ENCODE results near the gene TMEM168.
"Not testable (repeated sequence)": the region's sequence is repeated elsewhere in the genome, so short reads cannot be mapped to it uniquely, and the experiment has no call there.

TMEM168 gene

DNA sequence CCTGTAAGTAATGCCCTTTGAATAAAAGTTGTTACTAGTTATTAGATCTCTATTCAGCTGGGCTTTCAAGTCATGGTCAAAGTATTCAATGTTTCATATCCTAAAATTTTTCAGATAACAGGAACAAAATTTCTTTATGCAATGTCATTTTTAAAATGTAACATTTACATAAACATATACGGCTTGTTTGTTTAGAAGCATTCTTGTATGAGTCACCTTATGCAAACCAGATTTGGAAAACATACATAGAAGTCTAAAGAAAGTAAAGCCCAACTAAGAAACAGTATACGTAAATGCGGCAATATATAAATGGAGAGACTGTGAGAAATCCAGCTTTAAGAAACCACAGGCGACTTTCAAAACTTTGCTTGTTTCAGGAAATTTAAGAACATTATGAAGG lies 10.5 kb downstream of the TMEM168 start:
- DNase-seq (ENCODE audit: low read depth), result no peak

DNA sequence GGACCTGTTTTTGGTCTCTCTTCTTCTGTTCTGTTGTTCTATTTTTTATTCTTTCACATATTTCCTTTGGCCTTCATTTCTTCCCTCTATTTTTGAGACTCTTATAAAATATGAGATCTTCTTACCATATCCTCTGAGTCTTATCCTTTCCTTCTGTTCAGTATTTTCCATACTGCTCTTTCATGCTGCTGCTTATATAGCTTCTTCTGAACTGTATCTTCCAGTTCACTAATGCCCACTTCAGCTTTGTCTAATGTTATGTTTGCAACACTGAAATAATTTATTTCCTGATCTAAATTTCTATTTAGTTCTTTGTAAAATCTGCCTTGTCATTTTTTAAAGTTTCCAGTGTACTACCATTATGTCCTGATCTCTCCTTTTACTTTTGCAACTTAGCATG lies 12.8 kb downstream of the TMEM168 start:
- DNase-seq (ENCODE audit: low read depth), result no peak

DNA sequence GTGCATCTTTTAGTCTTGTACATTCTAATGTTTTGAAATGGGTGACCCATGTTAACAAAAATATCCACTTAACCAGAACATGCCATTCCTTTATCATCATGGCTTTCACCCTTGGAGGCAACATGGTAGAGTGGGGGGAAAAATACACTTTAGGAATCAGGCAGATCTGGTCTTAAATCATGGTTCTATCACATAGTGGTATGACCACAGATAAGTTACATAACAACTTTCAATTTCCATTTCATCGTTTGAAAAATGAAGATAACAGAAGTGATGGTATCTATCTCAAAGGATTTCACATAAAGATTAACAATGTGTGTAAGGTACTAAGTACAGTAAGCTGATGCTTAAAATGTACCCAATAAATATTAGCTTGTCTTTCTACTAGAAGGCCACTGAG lies 19.0 kb downstream of the TMEM168 start:
- DNase-seq (ENCODE audit: low read depth), result no peak

DNA sequence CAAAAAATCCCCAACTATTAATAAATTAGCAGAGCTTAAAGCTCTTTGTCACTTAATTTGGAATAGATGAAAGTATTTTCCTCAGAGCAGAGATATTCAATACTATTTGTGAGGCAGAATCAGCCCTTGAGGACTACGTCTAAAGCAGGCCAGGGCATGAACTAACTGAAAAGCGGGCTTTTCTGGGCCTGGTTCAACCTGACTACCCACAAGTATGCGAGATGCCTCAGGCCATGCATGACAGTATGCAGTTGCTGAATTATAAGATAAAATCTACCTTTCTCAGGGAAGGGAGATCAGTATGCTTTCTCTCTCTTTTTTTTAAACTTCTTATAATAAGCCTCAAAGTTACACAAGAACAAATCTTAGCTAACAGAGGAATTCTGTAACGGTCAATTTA lies 20.1 kb downstream of the TMEM168 start:
- DNase-seq (ENCODE audit: low read depth), result no peak

DNA sequence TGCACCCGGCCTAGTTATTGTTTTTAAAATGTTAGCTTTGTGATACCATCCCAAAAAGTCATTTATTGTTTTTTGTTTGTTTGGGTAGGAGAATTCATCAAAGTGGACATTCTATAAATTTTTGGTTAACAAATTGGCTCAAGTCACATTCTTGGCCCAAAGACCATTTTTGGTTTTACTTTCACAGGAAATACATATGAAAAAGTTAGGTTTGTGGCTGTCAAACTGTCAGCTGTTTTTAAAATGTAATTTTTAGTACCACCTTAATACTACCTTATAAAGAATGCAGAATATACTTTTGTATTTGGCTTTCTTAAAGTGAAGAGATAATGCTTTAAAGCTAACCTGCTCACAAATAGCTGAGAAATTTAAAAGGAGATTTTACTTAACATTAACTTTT lies 25.1 kb downstream of the TMEM168 start:
- DNase-seq (ENCODE audit: low read depth), result no peak

DNA sequence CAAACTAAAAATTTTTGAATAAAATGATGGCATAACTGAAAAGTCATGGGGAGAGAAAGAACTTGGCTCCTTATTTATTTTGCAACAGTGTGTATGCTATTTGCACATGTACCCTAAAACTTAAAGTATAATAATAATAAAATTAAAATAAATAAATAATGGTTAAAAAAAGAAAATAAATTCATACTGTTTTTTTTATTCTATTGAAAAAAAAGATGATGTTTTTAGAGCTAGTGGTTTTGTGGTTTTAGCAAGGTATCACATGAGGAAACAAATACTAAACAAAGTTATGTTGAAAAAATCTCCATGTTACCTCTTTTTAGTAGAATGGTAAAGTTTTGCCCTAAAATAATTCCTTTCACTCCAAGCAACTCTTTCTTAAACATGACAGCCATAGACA lies 26.2 kb downstream of the TMEM168 start:
- DNase-seq (ENCODE audit: low read depth), result no peak

DNA sequence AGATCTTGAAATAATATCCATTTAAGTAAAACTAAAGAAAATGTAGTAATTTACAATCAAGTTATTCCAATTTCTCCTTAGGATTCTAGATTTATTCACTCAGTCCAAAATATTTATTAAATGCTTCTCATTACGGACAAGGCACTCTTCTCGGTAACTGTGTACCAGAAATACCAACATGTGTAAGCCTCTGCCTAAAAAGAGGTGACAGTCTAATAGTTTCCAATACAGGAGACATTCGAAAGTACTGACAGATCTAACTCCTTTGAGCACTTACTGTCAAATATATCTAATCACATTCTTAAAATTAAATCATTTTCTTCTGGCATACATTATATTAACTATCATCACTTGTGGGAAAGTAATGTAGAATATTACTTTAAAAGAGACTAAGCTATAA lies 26.9 kb downstream of the TMEM168 start:
- no peak for DNase-seq (ENCODE audit: low read depth)

DNA sequence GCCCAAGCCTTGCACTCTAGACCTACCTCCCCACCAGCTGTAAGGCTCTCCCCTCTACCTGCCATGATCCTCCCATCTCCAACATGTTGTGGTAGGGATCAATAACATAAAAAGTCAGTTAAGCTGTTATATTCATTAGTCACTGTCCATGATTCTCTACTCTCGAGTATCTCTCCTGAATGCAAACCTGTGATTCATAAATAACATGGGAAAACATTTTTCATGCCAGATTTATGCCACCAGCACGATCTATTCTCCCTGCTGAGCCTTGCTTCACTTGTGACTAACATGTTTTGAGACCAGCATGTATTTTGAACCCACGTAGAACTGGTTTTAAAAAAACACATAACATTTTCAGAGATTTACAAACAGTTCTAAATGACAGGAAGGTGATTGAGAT lies 30.3 kb downstream of the TMEM168 start:
- DNase-seq (ENCODE audit: low read depth), result no peak

DNA sequence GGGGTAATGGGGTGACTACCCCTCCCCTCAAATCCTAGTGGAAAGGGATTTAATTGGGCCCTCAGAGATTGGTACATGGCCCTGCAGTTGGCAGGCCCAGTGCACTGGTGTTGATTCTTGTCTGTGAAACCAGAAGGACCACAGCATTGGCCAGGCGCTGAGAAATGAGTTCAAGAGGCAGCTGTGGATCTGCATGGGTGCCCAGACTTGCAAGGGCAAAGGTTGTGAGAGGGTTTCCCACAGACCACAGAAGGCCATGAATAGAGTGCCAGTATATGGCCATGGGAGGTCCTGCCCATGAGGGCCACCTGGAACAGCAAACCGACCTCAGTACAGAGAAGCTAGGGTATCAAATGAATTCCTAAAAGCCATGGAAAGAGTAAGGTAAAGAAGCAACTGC lies 32.9 kb downstream of the TMEM168 start:
- DNase-seq (ENCODE audit: low read depth), result no peak

DNA sequence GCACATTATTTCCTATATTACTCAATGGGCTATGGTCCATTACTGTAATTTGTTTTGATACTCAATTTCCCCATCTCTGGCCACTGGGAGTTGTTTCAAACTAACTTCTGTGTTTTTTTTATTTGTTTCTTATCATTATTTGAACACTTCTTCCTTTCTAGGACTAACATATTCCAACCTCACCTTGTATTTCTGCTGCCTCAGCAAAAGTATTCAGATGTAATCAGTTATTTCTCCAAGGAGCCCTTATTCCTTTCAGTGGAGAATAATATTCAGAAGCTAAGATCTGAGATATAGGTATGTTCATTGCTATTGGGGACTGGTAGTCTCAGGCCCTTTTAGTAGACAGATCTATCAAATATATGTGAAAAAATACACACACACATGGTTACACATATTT lies 36.9 kb downstream of the TMEM168 start:
- DNase-seq (ENCODE audit: low read depth), result no peak

DNA sequence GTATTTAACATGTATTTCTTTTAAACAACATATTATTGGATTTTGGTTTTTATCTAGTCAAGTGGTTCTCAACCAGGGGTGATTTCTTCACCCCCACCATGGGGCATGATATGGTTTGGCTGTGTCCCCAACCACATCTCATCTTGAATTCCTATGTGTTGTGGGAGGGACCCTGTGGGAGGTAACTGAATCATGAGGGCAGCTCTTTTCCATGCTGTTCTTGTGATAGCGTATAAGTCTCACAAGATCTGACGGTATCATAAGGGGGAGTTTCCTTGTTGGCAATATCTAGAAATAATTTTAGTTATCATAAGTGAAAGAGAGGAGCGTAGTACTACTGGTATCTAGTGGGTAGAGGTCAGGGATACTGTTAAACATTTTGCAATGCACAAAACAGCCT lies 37.6 kb downstream of the TMEM168 start:
- no peak for DNase-seq (ENCODE audit: low read depth)

DNA sequence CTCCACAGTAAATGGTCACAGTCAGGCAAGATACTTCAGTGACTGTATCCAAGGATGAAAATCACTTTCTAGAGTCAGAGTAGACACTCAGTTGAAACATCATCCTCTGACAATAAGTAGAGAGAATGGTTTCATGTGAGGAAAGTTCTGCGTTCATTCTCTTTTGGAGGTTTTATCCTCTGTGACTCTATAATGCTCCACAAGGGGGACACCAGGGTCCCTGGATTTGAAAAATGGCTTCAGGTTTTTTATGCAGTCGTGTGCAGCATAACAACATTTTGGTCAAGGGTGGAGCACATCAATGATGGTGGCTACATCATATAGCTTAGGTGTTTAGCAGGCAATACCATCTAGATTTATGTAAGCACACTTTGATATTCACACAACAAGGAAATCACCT lies 40.4 kb downstream of the TMEM168 start:
- DNase-seq (ENCODE audit: low read depth), result no peak

DNA sequence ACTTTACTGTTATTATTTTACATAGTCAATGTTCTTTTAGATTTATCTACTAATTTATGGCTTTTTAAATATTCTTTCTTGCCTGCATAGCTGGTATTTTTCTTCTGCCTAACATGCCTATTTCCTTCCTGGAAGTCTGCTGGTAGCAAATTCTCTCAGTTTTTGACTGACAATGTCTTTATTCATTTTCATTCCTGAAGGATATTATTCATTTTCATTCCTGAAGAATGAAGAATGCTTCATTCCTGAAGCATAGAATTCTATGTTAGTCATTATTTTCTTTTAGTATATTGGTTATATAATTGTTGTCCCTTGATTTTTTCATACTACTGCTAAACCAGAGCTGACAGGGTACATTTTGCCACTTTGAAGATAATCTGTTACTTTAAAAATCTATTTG lies 41.8 kb downstream of the TMEM168 start:
- DNase-seq (ENCODE audit: low read depth), result no peak

DNA sequence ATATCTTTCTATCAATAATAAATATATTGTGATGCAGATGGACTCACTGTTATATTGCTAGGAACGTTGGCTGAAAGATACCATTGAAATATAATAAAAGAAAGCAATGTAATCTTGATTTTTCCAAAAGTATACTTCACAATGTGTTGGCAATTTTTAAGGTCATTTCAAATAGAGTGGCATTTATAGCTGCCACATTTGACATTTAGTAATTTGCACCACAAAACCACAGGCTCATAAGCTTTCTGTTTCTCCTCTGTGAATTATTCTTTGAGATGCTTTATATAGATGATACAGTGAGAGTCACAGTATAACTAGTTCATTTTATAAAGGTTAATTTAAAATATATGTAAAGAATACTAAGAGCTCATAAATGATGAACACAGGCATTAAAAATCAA lies 44.6 kb downstream of the TMEM168 start:
- DNase-seq (ENCODE audit: low read depth), result no peak

DNA sequence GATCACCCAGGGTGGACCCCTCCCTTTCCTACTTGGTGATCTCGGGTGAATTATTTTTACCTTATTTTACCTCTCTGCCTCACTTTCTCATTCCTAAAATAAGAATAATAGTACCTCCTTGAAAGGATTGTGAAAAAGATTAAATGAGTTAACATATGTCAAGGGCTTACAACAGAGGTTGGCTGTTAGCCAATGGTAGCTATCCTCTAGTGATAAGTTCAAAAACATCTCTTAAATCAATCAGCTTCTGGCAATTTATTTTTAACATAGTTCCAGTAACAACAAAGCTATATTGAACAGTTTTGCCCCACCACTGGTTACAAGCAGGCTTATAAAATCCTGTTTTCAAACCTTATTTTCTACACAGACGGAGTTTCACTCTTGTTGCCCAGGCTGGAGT lies 45.4 kb downstream of the TMEM168 start:
- DNase-seq (ENCODE audit: low read depth), result no peak

DNA sequence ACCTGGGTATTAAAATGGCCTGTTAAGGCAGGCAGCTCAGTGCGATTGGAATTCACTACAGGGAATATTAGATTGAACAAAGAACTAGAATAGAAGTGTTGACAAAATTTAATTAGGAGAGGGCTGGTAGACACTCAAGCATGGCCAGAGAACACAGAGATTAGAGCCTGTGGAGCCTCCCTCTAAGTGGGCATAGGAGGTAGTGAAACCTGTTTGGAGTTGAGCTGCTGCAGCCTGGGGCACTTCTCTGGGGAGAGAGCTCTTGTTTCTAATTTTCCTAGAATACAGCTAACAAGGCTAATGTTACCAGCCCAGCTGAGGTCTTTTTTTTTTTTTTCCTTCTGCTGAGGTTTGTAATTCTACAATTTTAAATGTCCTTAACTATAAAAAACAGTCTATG lies 46.4 kb downstream of the TMEM168 start:
- DNase-seq (ENCODE audit: low read depth), result no peak

DNA sequence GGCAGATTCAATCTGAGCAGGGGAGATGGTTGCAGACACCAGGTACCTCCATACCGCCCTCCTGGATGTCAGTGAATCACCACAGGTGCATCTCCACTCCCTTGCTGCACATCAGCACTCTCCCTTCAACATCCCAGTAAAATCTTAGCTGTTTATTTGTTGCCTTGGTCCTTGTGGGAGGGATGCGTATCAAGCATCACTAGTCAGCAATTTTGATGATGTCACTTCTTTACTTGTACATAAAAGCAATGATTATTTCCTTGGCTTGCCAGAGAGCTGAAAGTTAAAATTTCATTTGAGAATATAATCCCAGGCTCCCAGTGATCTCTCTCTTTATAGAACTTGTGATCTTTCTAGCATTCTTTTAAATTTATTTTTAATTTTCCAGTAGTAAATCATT lies 49.5 kb downstream of the TMEM168 start:
- DNase-seq (ENCODE audit: low read depth), result no peak

DNA sequence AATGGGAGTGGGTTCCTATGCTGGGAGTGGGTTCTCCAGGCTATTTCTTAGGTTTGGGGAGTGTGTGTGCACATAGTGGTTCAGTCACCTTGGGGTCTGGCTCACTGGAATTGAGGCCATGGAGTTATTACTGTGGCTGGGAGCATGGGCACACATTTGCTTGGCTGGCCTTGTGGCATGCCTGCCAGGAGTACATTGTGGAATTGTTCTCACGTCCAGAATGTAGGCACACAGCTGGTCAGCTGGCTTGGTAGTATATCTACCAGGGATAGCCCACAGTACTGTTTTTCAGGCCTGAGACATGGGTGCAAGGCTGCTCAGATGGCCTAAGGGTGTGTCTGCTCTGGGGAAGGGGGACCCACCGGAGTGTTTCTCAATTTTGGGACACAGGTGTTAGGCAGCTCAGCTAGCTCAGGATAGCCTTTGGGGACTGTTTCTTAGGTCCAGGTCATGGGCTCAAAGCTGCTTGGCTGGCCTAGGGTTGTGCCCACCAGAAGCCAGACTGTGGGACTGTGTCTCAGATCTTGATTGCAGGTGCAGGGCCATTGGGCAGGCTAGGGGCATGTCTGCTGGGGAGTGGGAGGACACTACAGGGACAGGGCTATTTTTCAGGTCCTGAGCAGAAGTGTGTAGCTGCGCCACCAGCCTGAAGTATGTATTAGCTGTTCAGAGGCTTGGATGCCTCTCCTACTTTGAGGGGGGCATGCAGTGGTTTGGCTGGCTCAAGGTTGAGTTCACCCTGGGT lies 50.6 kb downstream of the TMEM168 start:
- no peak for DNase-seq (ENCODE audit: low read depth)

DNA sequence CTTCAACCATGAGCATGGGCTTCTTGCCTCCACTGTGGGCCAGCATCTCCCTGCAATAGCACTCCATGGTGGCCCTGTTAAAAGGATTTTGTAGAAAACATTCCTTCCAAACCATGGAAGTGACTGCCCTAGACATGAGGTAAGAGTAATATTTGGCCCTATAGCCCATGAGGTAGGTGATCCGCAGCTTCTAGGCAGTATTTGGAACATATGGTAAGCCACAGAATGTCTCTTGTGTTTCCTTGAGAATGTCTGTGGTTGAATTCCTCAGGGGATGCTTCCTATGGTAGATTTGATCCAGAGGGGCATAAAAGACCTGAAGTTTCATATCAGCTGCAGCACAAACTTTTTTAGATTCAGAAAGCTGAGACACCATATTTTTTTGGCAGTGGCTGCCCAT lies 54.9 kb downstream of the TMEM168 start:
- no peak for DNase-seq (ENCODE audit: low read depth)

DNA sequence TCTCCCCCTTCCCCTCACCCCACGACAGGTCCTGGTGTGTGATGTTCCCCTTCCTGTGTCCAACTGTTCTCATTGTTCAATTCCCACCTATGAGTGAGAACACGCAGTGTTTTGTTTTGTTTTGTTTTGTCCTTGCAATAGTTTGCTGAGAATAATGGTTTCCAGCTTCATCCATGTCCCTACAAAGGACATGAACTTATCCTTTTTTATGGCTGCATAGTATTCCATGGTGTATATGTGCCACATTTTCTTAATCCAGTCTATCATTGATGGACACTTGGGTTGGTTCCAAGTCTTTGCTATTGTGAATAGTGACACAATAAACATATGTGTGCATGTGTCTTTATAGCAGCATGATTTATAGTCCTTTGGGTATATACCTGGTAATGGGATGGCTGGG lies 58.9 kb downstream of the TMEM168 start:
- not testable (repeated sequence) for DNase-seq (ENCODE audit: low read depth)

DNA sequence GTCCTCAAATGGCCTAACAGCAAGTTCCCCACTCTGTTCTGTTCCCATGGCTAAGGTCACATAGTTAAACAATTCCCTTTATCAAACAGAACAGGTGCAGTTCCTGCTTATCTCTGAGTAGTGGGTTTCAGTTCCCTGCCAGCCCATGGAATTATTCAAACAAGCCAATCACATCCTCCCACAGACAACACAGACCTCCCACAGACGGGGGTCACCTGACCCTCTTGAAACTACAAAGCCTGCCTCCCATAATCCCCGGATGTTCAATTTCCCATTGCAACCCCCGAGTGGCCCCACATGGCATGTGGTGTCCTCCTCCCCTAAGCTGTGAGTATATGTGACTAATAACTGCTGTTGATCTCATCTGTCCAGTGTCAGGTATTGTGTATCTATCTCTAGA lies 64.1 kb downstream of the TMEM168 start:
- no peak for DNase-seq (ENCODE audit: low read depth)

DNA sequence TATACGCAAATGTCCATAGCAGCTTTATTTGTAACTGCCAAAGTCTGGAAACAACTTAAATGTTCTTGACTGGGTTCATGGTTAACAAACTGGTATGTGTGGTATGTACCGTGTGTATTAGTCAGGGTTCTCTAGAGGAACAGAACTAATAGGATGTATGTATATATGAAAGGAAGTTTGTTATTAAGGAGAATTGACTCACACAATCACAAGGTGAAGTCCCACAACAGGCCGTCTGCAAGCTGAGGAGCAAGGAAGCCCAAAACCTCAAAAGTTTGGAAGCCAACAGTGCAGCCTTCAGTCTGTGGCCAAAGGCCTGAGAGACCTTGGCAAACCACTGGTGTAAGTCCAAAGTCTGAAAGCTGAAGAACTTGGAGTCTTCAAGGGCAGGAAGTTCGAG lies 66.8 kb downstream of the TMEM168 start:
- no peak for DNase-seq (ENCODE audit: low read depth)

DNA sequence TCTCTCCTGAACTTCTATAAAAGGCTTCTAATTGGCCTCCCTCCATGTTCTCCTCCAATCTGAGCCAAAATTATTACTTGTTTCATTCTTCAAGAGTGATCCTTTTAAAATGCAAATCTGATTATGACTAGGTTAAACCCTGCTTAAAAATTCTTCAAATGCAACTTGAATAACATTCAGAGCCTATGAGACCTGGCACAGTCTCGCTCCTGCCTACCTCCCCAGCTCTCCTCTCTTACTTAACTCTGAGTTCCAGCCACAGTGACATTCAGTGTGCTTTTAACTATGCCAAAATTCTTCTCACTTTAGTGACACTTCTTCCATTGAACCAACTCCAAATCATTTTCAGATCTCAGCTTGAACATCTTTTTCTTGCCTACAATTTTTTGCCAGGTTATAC lies 68.8 kb downstream of the TMEM168 start:
- DNase-seq (ENCODE audit: low read depth), result no peak

DNA sequence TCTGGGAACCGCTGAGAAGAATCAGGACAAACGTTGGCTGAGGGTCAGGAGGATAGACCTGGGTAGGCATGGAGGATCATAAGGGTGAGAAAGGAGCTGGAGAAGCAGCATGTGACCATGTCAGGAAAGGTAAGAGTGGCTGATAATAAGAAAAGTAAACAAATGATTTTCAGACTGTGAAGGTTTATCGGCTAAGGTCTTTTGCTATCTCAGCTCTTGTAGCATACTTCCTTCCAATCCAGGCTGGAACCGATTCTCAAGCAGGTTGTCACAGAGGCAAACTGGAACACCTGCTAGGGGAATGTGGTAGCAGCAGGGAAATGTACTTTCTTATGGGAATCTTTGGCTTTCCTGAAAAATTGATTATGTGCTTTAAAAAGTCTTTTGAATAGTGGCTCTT lies 74.7 kb downstream of the TMEM168 start:
- no peak for DNase-seq (ENCODE audit: low read depth)

DNA sequence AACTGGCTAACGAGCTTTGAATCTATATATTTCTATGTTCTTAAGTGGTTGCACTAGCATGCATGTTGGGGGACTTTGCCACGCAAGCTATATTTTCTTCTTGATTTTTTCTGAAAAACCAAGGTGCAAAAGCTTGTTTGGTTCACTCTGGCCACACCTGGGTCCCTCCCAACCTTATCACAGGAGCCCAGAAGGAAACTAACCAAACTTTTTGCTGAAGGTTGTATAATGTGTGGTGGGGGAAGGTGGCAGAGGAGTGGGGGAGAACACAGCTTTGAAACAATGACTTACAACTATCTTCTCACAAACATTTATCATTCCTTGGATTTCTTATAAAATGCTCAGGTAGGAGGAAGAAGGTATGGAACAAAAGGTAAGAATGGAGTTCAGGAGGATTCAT lies 75.3 kb downstream of the TMEM168 start:
- no peak for DNase-seq (ENCODE audit: low read depth)

Measured in stimulated activated CD8-positive, alpha-beta memory T cell treated with anti-CD3 and anti-CD28 coated beads, Interleukin-12 subunit alpha, Interleukin-12 subunit beta, amount 100 ng/mL, for 4 hours (primary cell).